Upper lobe of left lung (tissue), 6 donors: ENCODE results near the gene EXOC4. TPM values are rescaled to one million over a fixed set of nuclear protein-coding genes. Genes with fewer than 3 reads are reported as not detected.
"Not testable (repeated sequence)": the region's sequence is repeated elsewhere in the genome, so short reads cannot be mapped to it uniquely, and the experiment has no call there.

Experiments used
- ATAC-seq, 2 donors: fragments of 200-7000 bp; cut with Tn5 transposase; one replicate each; pipeline ENCODE4 v1.9.1; 2022; ENCODE audit warnings: mild to moderate bottlenecking in 2 of 2, moderate library complexity in 2 of 2; ENCODE audit not compliant: low FRiP score in 2 of 2
- DNase-seq, 2 donors: peaks; one replicate each; pipeline ENCODE4 v3.0.0-alpha.2; 2019 to 2020
- H3K27ac ChIP-seq, 4 donors: fragments of 200-600 bp; sonication (generic); one replicate each; pipeline ENCODE4 v1.5.1; 2016 to 2019
- H3K27me3 ChIP-seq, 4 donors: fragments of 200-600 bp; sonication (generic); one replicate each; pipeline ENCODE4 v1.5.1; 2017 to 2019
- H3K36me3 ChIP-seq, 4 donors: fragments of 200-600 bp; sonication (generic); one replicate each; pipeline ENCODE4 v1.5.1; 2016 to 2019
- H3K4me1 ChIP-seq, 4 donors: fragments of 200-600 bp; sonication (generic); one replicate each; pipeline ENCODE4 v1.5.1; 2018 to 2019
- H3K4me3 ChIP-seq, 4 donors: fragments of 200-600 bp; sonication (generic); one replicate each; pipeline ENCODE4 v1.5.1; 2017 to 2019; ENCODE audit warnings: mild to moderate bottlenecking in 2 of 4, moderate library complexity in 1 of 4
- H3K9me3 ChIP-seq, 4 donors: fragments of 200-600 bp; sonication (generic); one replicate each; pipeline ENCODE4 v1.5.1; 2018 to 2019
- CTCF ChIP-seq, 6 experiments: fragments of 450-650 bp in 4 of 6; fragments of 200-600 bp in 2 of 6; sonication (generic) in 2 of 6; IDR thresholded peaks; one replicate each; pipeline ENCODE4 v1.5.1; 2016 to 2019; ENCODE audit warnings: antibody characterized with exemption in 6 of 6
- EP300 ChIP-seq, 4 donors: sonication (generic); formaldehyde crosslinking; IDR thresholded peaks; one replicate each; pipeline ENCODE4 v1.5.1; 2017; ENCODE audit warnings: antibody characterized with exemption in 4 of 4, control low read depth in 2 of 4
- POLR2A ChIP-seq, 4 donors: fragments of 450-650 bp; IDR thresholded peaks; one replicate each; pipeline ENCODE4 v1.5.1; 2016 to 2017; ENCODE audit warnings: antibody characterized with exemption in 4 of 4, mild to moderate bottlenecking in 2 of 4
- POLR2AphosphoS5 ChIP-seq, 2 donors: sonication (generic); formaldehyde crosslinking; IDR thresholded peaks; one replicate each; pipeline ENCODE4 v1.5.1; 2017; ENCODE audit warnings: antibody characterized with exemption in 2 of 2
- WGBS, 2 donors: methylation state at CpG; one replicate each; pipeline ENCODE4 v1.1.5; 2017 to 2018; 5-methylcytosine and 5-hydroxymethylcytosine counted together
- total RNA-seq, 6 donors: library from RNA; depleted of rRNA in 4 of 6; stranded (reverse); fragments of >200 nt in 4 of 6; gene quantifications; one replicate each; pipeline versions ENCODE4 v1.1.0 to v1.2.1, GENCODE V29; 2016 to 2021
- donor health status: DM: no; HTN: no; CAD: no; lungs with moderate emphysema.
- donor health status: DM: no; HTN: yes; CAD: no; lungs with severe emphysema.

EXOC4 gene
- total RNA-seq, 6 donors from 2014 or later, result 56.3 to 325 (median 99.4) TPM

- Histone ChIP-seq H3K36me3 (no peaks in the 10 kb centered on the region), H3K27me3 (no peaks in the 10 kb centered on the region), H3K27ac (no peak overlapping the region), H3K4me1 (no peaks in the 10 kb centered on the region), H3K9me3 (no peaks in the 10 kb centered on the region), H3K4me3 (no peak overlapping the region)
- ATAC-seq (no peak), DNase-seq (no peak)
- 91 to 92% methylated on average over 6 of the region's 6 CpGs for WGBS, 2 donors
- TF ChIP-seq EP300 (IDR thresholded peaks at IDR 0.05), result no peak
- no peak for TF ChIP-seq POLR2AphosphoS5 (IDR thresholded peaks at IDR 0.05)
- TF ChIP-seq CTCF (IDR thresholded peaks at IDR 0.05), result no peak
Measured at GRCh38 chr7:134073276-134073675, 820.4 kb downstream of the EXOC4 start.

GRCh38 chr7:134075799-134076198 is 822.9 kb downstream of the EXOC4 start:
- WGBS, 2 donors, result 50 to 100% methylated on average over 1 of the region's 1 CpG
- no peaks in the 10 kb centered on the region for H3K9me3 ChIP-seq
- no peaks in the 10 kb centered on the region for H3K4me1 ChIP-seq
- H3K4me3 ChIP-seq, result no peak overlapping the region
- no peak overlapping the region for H3K27ac ChIP-seq
- no peak for ATAC-seq
- DNase-seq, result no peak
- H3K36me3 ChIP-seq, result no peaks in the 10 kb centered on the region
- H3K27me3 ChIP-seq, result no peaks in the 10 kb centered on the region
- no peak for TF ChIP-seq CTCF (IDR thresholded peaks at IDR 0.05)
- TF ChIP-seq POLR2A (IDR thresholded peaks at IDR 0.05), result no peak
- TF ChIP-seq EP300 (IDR thresholded peaks at IDR 0.05), result no peak
- no peak for TF ChIP-seq POLR2AphosphoS5 (IDR thresholded peaks at IDR 0.05)

GRCh38 chr7:134077560-134077959 is 824.7 kb downstream of the EXOC4 start:
- H3K4me1 ChIP-seq, H3K36me3 ChIP-seq, H3K9me3 ChIP-seq, H3K27me3 ChIP-seq, ATAC-seq, DNase-seq, H3K27ac ChIP-seq, H3K4me3 ChIP-seq: not testable (repeated sequence)
- 97 to 100% methylated on average over 2 of the region's 2 CpGs for WGBS, 2 donors

GRCh38 chr7:134078991-134079390 is 826.1 kb downstream of the EXOC4 start:
- TF ChIP-seq POLR2AphosphoS5 (IDR thresholded peaks at IDR 0.05) (peak in 1 of 2 donors; percentile 9), CTCF (IDR thresholded peaks at IDR 0.05) (no peak)
- no peaks in the 10 kb centered on the region for H3K36me3 ChIP-seq
- no peak overlapping the region for H3K4me3 ChIP-seq
- ATAC-seq (no peak), DNase-seq (no peak)
- 36 to 68% methylated on average over 2 of the region's 2 CpGs for WGBS, 2 donors
- no peak overlapping the region for H3K27ac ChIP-seq
- no peaks in the 10 kb centered on the region for H3K4me1 ChIP-seq
- H3K9me3 ChIP-seq, result no peaks in the 10 kb centered on the region
- H3K27me3 ChIP-seq, result no peaks in the 10 kb centered on the region

GRCh38 chr7:134081695-134082094 is 828.8 kb downstream of the EXOC4 start:
- H3K27ac ChIP-seq, result no peak overlapping the region
- DNase-seq (no peak), ATAC-seq (no peak)
- H3K27me3 ChIP-seq, result no peaks in the 10 kb centered on the region
- no peaks in the 10 kb centered on the region for H3K4me1 ChIP-seq
- WGBS, 2 donors, result 93 to 100% methylated on average over 1 of the region's 1 CpG
- H3K4me3 ChIP-seq, result no peak overlapping the region
- TF ChIP-seq EP300 (IDR thresholded peaks at IDR 0.05) (no peak), POLR2A (IDR thresholded peaks at IDR 0.05) (no peak), POLR2AphosphoS5 (IDR thresholded peaks at IDR 0.05) (no peak), CTCF (IDR thresholded peaks at IDR 0.05) (no peak)
- no peaks in the 10 kb centered on the region for H3K9me3 ChIP-seq
- no peaks in the 10 kb centered on the region for H3K36me3 ChIP-seq
